GM20000 (cell line): ENCODE data around the gene TRIO.
"Not testable (repeated sequence)": the region's sequence is repeated elsewhere in the genome, so short reads cannot be mapped to it uniquely, and the experiment has no call there.

ENCODE experiments used
- DNase-seq: peaks from one replicate; pipeline ENCODE4 v3.0.0; 2012; ENCODE audit warnings: low spot score
- CTCF ChIP-seq: IDR thresholded peaks from 2 replicates; pipeline ENCODE4 v1.5.1; 2012; ENCODE audit warnings: mild to moderate bottlenecking, control low read depth; ENCODE audit errors: extremely low read depth, missing control alignments

The TRIO gene

GRCh38 chr5:14432931-14433589, 289.9 kb downstream of the TRIO start:
- no peak for DNase-seq

GRCh38 chr5:14435481-14435880, 292.3 kb downstream of the TRIO start:
- no peak for TF ChIP-seq CTCF
- no peak for DNase-seq

More at GRCh38 chr5:14432931-14433589, 289.9 kb downstream of the TRIO start:
- TF ChIP-seq CTCF, result no peak

- not testable (repeated sequence) for DNase-seq
Measured at GRCh38 chr5:14436122-14436521, 293.0 kb downstream of the TRIO start.

- no peak for DNase-seq
- TF ChIP-seq CTCF, result no peak
Measured at GRCh38 chr5:14436801-14437542, 293.8 kb downstream of the TRIO start.

GRCh38 chr5:14438195-14438606, 295.1 kb downstream of the TRIO start:
- no peak for TF ChIP-seq CTCF
- peak; percentile 60 for DNase-seq

- no peak for DNase-seq
- no peak for TF ChIP-seq CTCF
Measured at GRCh38 chr5:14439087-14439871, 296.1 kb downstream of the TRIO start.

GRCh38 chr5:14440223-14440581, 297.1 kb downstream of the TRIO start:
- no peak for TF ChIP-seq CTCF

More at GRCh38 chr5:14440223-14440581, 297.1 kb downstream of the TRIO start:
- no peak for DNase-seq
